Neural cell (in vitro differentiated cells): ENCODE results near the gene DAND5. TPM values are rescaled to one million over a fixed set of nuclear protein-coding genes. Genes with fewer than 3 reads are reported as not detected.

Source experiments
- H2AFZ ChIP-seq: fragments of 200-600, 300-800 bp; sonication (generic), shearing (Covaris generic); 2 replicates; pipeline ENCODE4 v1.6.0; 2014; ENCODE audit warnings: low read depth, mild to moderate bottlenecking, antibody characterized with exemption, low read length, moderate library complexity
- H3F3A ChIP-seq: fragments of 200-600 bp; shearing (Covaris generic); 2 replicates; pipeline ENCODE4 v1.6.1; 2016; ENCODE audit warnings: mild to moderate bottlenecking, moderate library complexity, mixed read lengths, antibody characterized with exemption, low read length; ENCODE audit not compliant: insufficient read depth, poor library complexity, severe bottlenecking
- H3K27ac ChIP-seq: fragments of 200-600, 300-800 bp; sonication (generic), shearing (Covaris generic); 2 replicates; pipeline ENCODE4 v1.5.1; 2014; ENCODE audit warnings: mild to moderate bottlenecking, low read length, moderate library complexity
- H3K27me3 ChIP-seq: fragments of 300-800, 200-600 bp; sonication (generic), shearing (Covaris generic); 2 replicates; pipeline ENCODE4 v1.6.0; 2014; ENCODE audit warnings: mild to moderate bottlenecking, low read depth, low read length, moderate library complexity; ENCODE audit not compliant: insufficient read depth
- H3K36me3 ChIP-seq: fragments of 300-800, 200-600 bp; sonication (generic), shearing (Covaris generic); 2 replicates; pipeline ENCODE4 v1.5.1; 2014; ENCODE audit warnings: mild to moderate bottlenecking, antibody characterized with exemption, low read length, moderate library complexity; ENCODE audit not compliant: insufficient read depth
- H3K4me2 ChIP-seq: fragments of 300-800, 200-600 bp; sonication (generic), shearing (Covaris generic); 2 replicates; pipeline ENCODE4 v1.6.0; 2014; ENCODE audit warnings: mild to moderate bottlenecking, low read length
- H3K4me3 ChIP-seq: fragments of 300-800, 200-600 bp; sonication (generic), shearing (Covaris generic); 2 replicates; pipeline ENCODE4 v1.5.1; 2014; ENCODE audit warnings: mild to moderate bottlenecking, low read length, moderate library complexity
- H3K79me2 ChIP-seq: fragments of 200-600 bp; shearing (Covaris generic); replicated peaks from 2 replicates; pipeline ENCODE4 v1.6.0; 2014; ENCODE audit warnings: mild to moderate bottlenecking, low read length, moderate library complexity; ENCODE audit not compliant: insufficient read depth
- H3K9ac ChIP-seq: fragments of 300-800, 200-600 bp; sonication (generic), shearing (Covaris generic); 2 replicates; pipeline ENCODE4 v1.6.1; 2016; ENCODE audit warnings: mild to moderate bottlenecking, low read length, mixed read lengths
- H3K9me2 ChIP-seq: fragments of 200-600 bp; shearing (Covaris generic); 2 replicates; pipeline ENCODE4 v1.6.1; 2016; ENCODE audit warnings: mild to moderate bottlenecking, low read length, mixed read lengths; ENCODE audit not compliant: insufficient read depth
- H3K9me3 ChIP-seq: fragments of 200-600, 300-800 bp; sonication (generic), shearing (Covaris generic); 2 replicates; pipeline ENCODE4 v1.6.1; 2016; ENCODE audit warnings: mild to moderate bottlenecking, mixed run types, low read length, moderate library complexity, mixed read lengths
- H4K20me1 ChIP-seq: fragments of 200-600 bp; shearing (Covaris generic); 2 replicates; pipeline ENCODE4 v1.6.1; 2016; ENCODE audit warnings: mild to moderate bottlenecking, mixed run types; ENCODE audit not compliant: insufficient read depth
- CTCF ChIP-seq: fragments of 450-650 bp; IDR thresholded peaks from 2 replicates; pipeline ENCODE4 v1.5.1; 2014; ENCODE audit warnings: antibody characterized with exemption, mild to moderate bottlenecking, moderate library complexity; ENCODE audit not compliant: poor library complexity, severe bottlenecking
- EP300 ChIP-seq: fragments of 450-650 bp; conservative IDR thresholded peaks from 2 replicates; pipeline ENCODE4 v1.6.1; 2014; ENCODE audit warnings: antibody characterized with exemption, mild to moderate bottlenecking, moderate library complexity; ENCODE audit not compliant: poor library complexity, severe bottlenecking
- EZH2 ChIP-seq: fragments of 200-600, 300-800 bp; shearing (Covaris generic), sonication (generic); IDR thresholded peaks from 2 replicates; pipeline ENCODE4 v1.6.1; 2014; ENCODE audit warnings: antibody characterized with exemption, low read length, borderline replicate concordance, mild to moderate bottlenecking; ENCODE audit not compliant: insufficient read depth, poor library complexity, severe bottlenecking
- MXI1 ChIP-seq: fragments of 450-650 bp; conservative IDR thresholded peaks from 2 replicates; pipeline ENCODE4 v1.6.1; 2014; ENCODE audit warnings: antibody characterized with exemption, mild to moderate bottlenecking; ENCODE audit not compliant: poor library complexity, severe bottlenecking
- POLR2AphosphoS5 ChIP-seq: IDR thresholded peaks from 2 replicates; pipeline ENCODE4 v1.6.1; 2012
- RAD21 ChIP-seq: fragments of 450-650 bp; conservative IDR thresholded peaks from 2 replicates; pipeline ENCODE4 v1.6.1; 2014; ENCODE audit warnings: antibody characterized with exemption, mild to moderate bottlenecking, moderate library complexity
- REST ChIP-seq: IDR thresholded peaks from 2 replicates; pipeline ENCODE4 v1.6.1; 2012; ENCODE audit warnings: borderline replicate concordance
- SMC3 ChIP-seq: fragments of 450-650 bp; conservative IDR thresholded peaks from 2 replicates; pipeline ENCODE4 v1.6.1; 2014; ENCODE audit warnings: antibody characterized with exemption, mild to moderate bottlenecking, moderate library complexity; ENCODE audit not compliant: poor library complexity
- TAF1 ChIP-seq: IDR thresholded peaks from 2 replicates; pipeline ENCODE4 v1.6.1; 2012; ENCODE audit warnings: low read depth
- polyA plus RNA-seq: library from polyadenylated mRNA; depleted of rRNA; stranded (reverse); fragments of >200 nt; gene quantifications from 2 replicates; pipeline ENCODE4 v1.2.3, GENCODE V29; 2014

DAND5 gene
- polyA plus RNA-seq, 1 donor from 2014 or later: not detected

- peak overlapping the region; percentile 48 for H3K9ac ChIP-seq
- H2AFZ ChIP-seq: no peak overlapping the region
- H3K27me3 ChIP-seq: peaks cover 11% of the 10 kb centered on the region
- no peak overlapping the region for H3K4me3 ChIP-seq
- no peaks in the 10 kb centered on the region for H3K9me2 ChIP-seq
- no peaks in the 10 kb centered on the region for H3K79me2 ChIP-seq
- no peaks in the 10 kb centered on the region for H4K20me1 ChIP-seq
- no peaks in the 10 kb centered on the region for H3K36me3 ChIP-seq
- H3K9me3 ChIP-seq: no peaks in the 10 kb centered on the region
- no peak overlapping the region for H3K27ac ChIP-seq
- TF ChIP-seq TAF1 (no peak), POLR2AphosphoS5 (no peak), MXI1 (no peak), RAD21 (no peak), EZH2 (no peak), REST (no peak), CTCF (no peak), SMC3 (no peak), EP300 (no peak)
- H3F3A ChIP-seq: no peaks in the 10 kb centered on the region
- no peak overlapping the region for H3K4me2 ChIP-seq
Measured at GRCh38 chr19:12982648-12983047, 13.3 kb downstream of the DAND5 start.

- Histone ChIP-seq H3K9me2 (no peaks in the 10 kb centered on the region), H3K9ac (peak overlapping the region; percentile 48), H3F3A (no peaks in the 10 kb centered on the region), H4K20me1 (no peaks in the 10 kb centered on the region), H3K27ac (no peak overlapping the region), H3K9me3 (no peaks in the 10 kb centered on the region), H3K4me3 (peak overlapping the region; percentile 51), H3K4me2 (no peak overlapping the region), H3K79me2 (no peaks in the 10 kb centered on the region), H3K36me3 (no peaks in the 10 kb centered on the region), H3K27me3 (peaks cover 11% of the 10 kb centered on the region), H2AFZ (peak overlapping the region; percentile 60)
- TF ChIP-seq EP300 (no peak), SMC3 (no peak), EZH2 (no peak), REST (no peak), TAF1 (no peak), CTCF (no peak), RAD21 (no peak), POLR2AphosphoS5 (no peak)
Measured at GRCh38 chr19:12983091-12983490, 13.7 kb downstream of the DAND5 start.
